Stimulated activated naive CD4-positive, alpha-beta T cell treated with Interleukin-2 at 50 U/mL for 16 hours (primary cell): ENCODE results near the gene CLEC18C.
"Not testable (repeated sequence)": the region's sequence is repeated elsewhere in the genome, so short reads cannot be mapped to it uniquely, and the experiment has no call there.

ENCODE experiments used
- DNase-seq: peaks from one replicate; lab custom pipeline; 2025; lab: John Stamatoyannopoulos, UW

The CLEC18C gene

GRCh38 chr16:70159355-70160348 is 13.9 kb upstream of the CLEC18C start:
- DNase-seq: no peak

- no peak for DNase-seq
Measured at GRCh38 chr16:70160388-70160787, 13.2 kb upstream of the CLEC18C start.

GRCh38 chr16:70160821-70161220 is 12.8 kb upstream of the CLEC18C start:
- no peak for DNase-seq

- no peak for DNase-seq
Measured at GRCh38 chr16:70161350-70161749, 12.2 kb upstream of the CLEC18C start.

- no peak for DNase-seq
Measured at GRCh38 chr16:70162041-70162451, 11.5 kb upstream of the CLEC18C start.

- no peak for DNase-seq
Measured at GRCh38 chr16:70163596-70163995, 10.0 kb upstream of the CLEC18C start.

GRCh38 chr16:70166688-70167087 is 6.9 kb upstream of the CLEC18C start:
- not testable (repeated sequence) for DNase-seq

GRCh38 chr16:70173916-70174315 is 329 bp downstream of the CLEC18C start:
- not testable (repeated sequence) for DNase-seq

GRCh38 chr16:70174387-70174932 is 873 bp downstream of the CLEC18C start:
- DNase-seq: not testable (repeated sequence)

GRCh38 chr16:70187858-70188607 is 14.4 kb downstream of the CLEC18C start:
- not testable (repeated sequence) for DNase-seq

- not testable (repeated sequence) for DNase-seq
Measured at GRCh38 chr16:70188608-70188915, 15.0 kb downstream of the CLEC18C start.

- DNase-seq: not testable (repeated sequence)
Measured at GRCh38 chr16:70190574-70190973, 17.0 kb downstream of the CLEC18C start.

- DNase-seq: not testable (repeated sequence)
Measured at GRCh38 chr16:70196683-70197300, 23.2 kb downstream of the CLEC18C start.

- DNase-seq: not testable (repeated sequence)
Measured at GRCh38 chr16:70197611-70198010, 24.0 kb downstream of the CLEC18C start.

GRCh38 chr16:70198230-70198629 is 24.6 kb downstream of the CLEC18C start:
- not testable (repeated sequence) for DNase-seq

- not testable (repeated sequence) for DNase-seq
Measured at GRCh38 chr16:70198666-70199065, 25.1 kb downstream of the CLEC18C start.

GRCh38 chr16:70199170-70199569 is 25.6 kb downstream of the CLEC18C start:
- DNase-seq: not testable (repeated sequence)

GRCh38 chr16:70200063-70200462 is 26.5 kb downstream of the CLEC18C start:
- not testable (repeated sequence) for DNase-seq

GRCh38 chr16:70203508-70203907 is 29.9 kb downstream of the CLEC18C start:
- not testable (repeated sequence) for DNase-seq

GRCh38 chr16:70204010-70204409 is 30.4 kb downstream of the CLEC18C start:
- DNase-seq: not testable (repeated sequence)

- not testable (repeated sequence) for DNase-seq
Measured at GRCh38 chr16:70204668-70205405, 31.2 kb downstream of the CLEC18C start.
